BE2C (cell line): ENCODE data around the gene EMX2.

Source experiments
- DNase-seq: peaks from one replicate; pipeline ENCODE4 v3.0.0-alpha.2; 2020
- H3K27me3 ChIP-seq: fragments of 250-450 bp; sonication (Bioruptor Pico); 2 replicates; pipeline ENCODE4 v1.5.1; 2020; ENCODE audit warnings: mild to moderate bottlenecking
- H3K36me3 ChIP-seq: fragments of 250-450 bp; sonication (Bioruptor Pico); 2 replicates; pipeline ENCODE4 v1.5.1; 2020; ENCODE audit warnings: mild to moderate bottlenecking
- H3K4me1 ChIP-seq: fragments of 250-450 bp; sonication (Bioruptor Pico); 2 replicates; pipeline ENCODE4 v1.5.1; 2020
- H3K4me3 ChIP-seq: 2 replicates; pipeline ENCODE4 v1.5.1; 2011; ENCODE audit warnings: low read depth, low read length
- H3K9me3 ChIP-seq: fragments of 250-450 bp; sonication (Bioruptor Pico); 2 replicates; pipeline ENCODE4 v1.5.1; 2020
- TF ChIP-seq, protein P1 (sequence below): IDR thresholded peaks from 2 replicates; pipeline ENCODE4 v1.5.1; 2012; ENCODE audit warnings: mild to moderate bottlenecking, low read depth, low read length

The EMX2 gene

DNA sequence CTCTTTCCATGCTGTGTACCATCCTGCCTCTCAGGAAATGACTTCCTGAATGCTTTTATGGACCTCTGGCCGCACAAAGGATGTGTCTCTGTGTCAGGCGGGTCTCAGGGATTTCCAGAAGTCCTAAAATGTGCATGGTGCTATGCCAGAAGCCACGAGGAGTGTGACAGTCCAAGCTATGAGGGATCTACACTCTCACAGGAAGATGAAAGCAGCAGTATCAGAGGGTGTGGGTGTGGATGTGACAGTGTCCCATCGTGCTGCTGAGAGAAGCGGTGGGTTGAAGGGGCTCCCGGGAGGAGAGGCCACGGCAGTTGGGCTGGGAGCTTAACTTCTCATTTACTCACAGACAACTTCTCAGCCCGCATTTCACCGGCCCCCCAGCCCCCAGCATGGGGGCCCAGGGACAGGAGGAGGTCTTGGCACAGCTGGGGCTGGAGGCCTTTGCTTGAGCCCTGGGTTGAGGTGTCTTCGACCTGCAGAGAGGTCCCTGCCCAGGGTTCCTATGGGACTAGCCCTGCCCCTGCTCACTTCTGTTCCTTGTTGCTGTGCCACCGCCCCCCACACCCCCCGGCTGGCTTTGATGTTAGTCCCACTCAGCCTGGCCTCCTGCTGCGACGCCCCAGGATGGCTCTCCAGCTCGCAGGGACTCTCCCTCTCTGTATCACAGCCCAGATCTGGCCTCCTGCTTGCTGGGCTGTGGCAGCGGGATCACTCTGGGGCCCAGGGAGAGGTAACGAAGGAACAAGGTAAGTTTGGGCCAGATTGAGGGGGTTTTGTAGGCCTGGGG lies 30.8 kb upstream of the EMX2 start:
- H3K9me3 ChIP-seq: no peaks in the 10 kb centered on the region
- H3K4me1 ChIP-seq: no peaks in the 10 kb centered on the region
- H3K4me3 ChIP-seq: no peak overlapping the region
- no peaks in the 10 kb centered on the region for H3K27me3 ChIP-seq
- no peak for DNase-seq
- no peaks in the 10 kb centered on the region for H3K36me3 ChIP-seq
- TF ChIP-seq, protein P1, sequence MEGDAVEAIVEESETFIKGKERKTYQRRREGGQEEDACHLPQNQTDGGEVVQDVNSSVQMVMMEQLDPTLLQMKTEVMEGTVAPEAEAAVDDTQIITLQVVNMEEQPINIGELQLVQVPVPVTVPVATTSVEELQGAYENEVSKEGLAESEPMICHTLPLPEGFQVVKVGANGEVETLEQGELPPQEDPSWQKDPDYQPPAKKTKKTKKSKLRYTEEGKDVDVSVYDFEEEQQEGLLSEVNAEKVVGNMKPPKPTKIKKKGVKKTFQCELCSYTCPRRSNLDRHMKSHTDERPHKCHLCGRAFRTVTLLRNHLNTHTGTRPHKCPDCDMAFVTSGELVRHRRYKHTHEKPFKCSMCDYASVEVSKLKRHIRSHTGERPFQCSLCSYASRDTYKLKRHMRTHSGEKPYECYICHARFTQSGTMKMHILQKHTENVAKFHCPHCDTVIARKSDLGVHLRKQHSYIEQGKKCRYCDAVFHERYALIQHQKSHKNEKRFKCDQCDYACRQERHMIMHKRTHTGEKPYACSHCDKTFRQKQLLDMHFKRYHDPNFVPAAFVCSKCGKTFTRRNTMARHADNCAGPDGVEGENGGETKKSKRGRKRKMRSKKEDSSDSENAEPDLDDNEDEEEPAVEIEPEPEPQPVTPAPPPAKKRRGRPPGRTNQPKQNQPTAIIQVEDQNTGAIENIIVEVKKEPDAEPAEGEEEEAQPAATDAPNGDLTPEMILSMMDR: no peak

- TF ChIP-seq, protein P1: no peak
- H3K36me3 ChIP-seq: no peaks in the 10 kb centered on the region
- no peak for DNase-seq
- no peak overlapping the region for H3K4me3 ChIP-seq
- no peaks in the 10 kb centered on the region for H3K9me3 ChIP-seq
- no peaks in the 10 kb centered on the region for H3K4me1 ChIP-seq
- H3K27me3 ChIP-seq: peaks cover 6% of the 10 kb centered on the region; the same call in 1 of the 2 replicates
These were observed 27.6 kb upstream of the EMX2 start for GRCh38 chr10:117514971-117515370.

- Histone ChIP-seq H3K4me1 (no peaks in the 10 kb centered on the region), H3K9me3 (no peaks in the 10 kb centered on the region), H3K27me3 (peaks cover 13% of the 10 kb centered on the region; the same call in 1 of the 2 replicates), H3K4me3 (no peak overlapping the region), H3K36me3 (no peaks in the 10 kb centered on the region)
- no peak for DNase-seq
- TF ChIP-seq, protein P1: no peak
These were observed 25.9 kb upstream of the EMX2 start for GRCh38 chr10:117516681-117517080.

DNA sequence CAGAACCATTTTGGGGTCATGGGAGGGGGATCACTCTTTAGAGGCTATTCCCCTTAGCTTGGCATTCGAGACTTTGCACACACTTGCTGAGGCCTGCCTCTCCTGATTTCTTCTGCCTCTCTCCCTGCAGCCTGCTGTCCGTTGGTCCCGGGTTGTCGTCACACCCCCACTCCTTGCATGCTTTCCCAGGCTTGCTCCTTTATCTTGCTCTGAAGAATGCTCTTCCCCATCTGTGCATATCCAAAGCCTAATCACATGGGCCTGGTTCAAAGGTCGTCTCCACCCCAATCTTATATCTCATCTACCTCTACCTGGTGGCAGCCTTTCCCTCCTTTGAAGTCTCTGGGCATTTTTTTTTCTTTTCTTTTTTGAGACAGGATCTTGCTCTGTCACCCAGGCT lies 24.3 kb upstream of the EMX2 start:
- TF ChIP-seq, protein P1: no peak
- peaks cover 13% of the 10 kb centered on the region; the same call in 1 of the 2 replicates for H3K27me3 ChIP-seq
- no peaks in the 10 kb centered on the region for H3K36me3 ChIP-seq
- H3K4me1 ChIP-seq: no peaks in the 10 kb centered on the region
- no peaks in the 10 kb centered on the region for H3K9me3 ChIP-seq
- no peak overlapping the region for H3K4me3 ChIP-seq
- DNase-seq: no peak

DNA sequence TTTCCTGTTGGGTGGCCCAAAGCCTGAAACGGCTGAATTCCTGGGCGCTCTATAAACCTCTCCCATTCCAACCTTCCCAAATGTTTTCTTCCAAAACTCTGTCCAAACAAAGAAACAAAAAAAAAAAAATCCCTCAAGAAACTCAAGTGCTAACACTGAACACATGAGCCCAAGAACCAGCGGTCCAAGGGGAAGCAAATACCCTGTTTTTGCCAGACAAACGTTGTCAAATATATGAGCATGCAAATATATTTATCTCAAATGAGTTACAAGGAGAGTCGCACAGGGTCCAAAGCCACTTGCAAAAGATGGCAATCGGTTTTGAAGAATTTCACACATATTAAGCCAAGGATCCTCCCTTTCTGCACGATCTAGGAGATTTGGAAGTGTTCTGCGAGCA lies 23.3 kb upstream of the EMX2 start:
- Histone ChIP-seq H3K27me3 (peaks cover 13% of the 10 kb centered on the region; the same call in 1 of the 2 replicates), H3K9me3 (no peaks in the 10 kb centered on the region), H3K4me3 (no peak overlapping the region), H3K36me3 (no peaks in the 10 kb centered on the region), H3K4me1 (no peaks in the 10 kb centered on the region)
- no peak for DNase-seq
- TF ChIP-seq, protein P1: no peak

DNA sequence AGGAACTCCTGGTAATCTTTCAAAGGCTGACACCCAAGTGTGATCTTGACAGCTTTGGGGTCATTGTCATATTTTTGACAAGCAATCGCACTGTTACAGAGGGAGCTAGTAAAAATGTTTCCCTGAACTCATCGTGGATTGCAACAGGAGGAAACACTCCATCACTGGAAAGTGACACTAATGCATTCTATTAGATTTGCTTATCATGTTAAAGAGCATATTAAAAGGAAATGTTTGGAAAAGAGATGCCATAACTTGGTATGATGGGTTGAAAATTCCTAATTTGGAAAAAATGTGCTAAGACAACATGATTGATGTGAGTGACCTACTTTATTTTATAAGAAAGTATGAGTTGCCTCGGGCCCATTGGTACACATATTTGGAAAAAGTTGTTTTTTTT lies 22.7 kb upstream of the EMX2 start:
- DNase-seq: no peak
- TF ChIP-seq, protein P1: no peak
- H3K4me3 ChIP-seq: no peak overlapping the region
- H3K27me3 ChIP-seq: peaks cover 13% of the 10 kb centered on the region; the same call in 1 of the 2 replicates
- no peaks in the 10 kb centered on the region for H3K4me1 ChIP-seq
- H3K36me3 ChIP-seq: no peaks in the 10 kb centered on the region
- no peaks in the 10 kb centered on the region for H3K9me3 ChIP-seq
